ENCODE data around the gene BHLHE41. TPM values are rescaled to one million over a fixed set of nuclear protein-coding genes. Genes with fewer than 3 reads are reported as not detected.

BHLHE41 gene
- total and polyA plus RNA-seq, 4 donors: 0.17 to 0.29 (median 0.23) TPM; not detected in 1

GRCh38 chr12:26135010-26135420, 10.2 kb upstream of the BHLHE41 start:
- 69% methylated on average over 5 of the region's 5 CpGs for WGBS
- TF ChIP-seq SP1 (IDR thresholded peaks at IDR 0.05) (peak; percentile 16), REST (IDR thresholded peaks at IDR 0.05) (no peak), NR2F2 (IDR thresholded peaks at IDR 0.05) (no peak)
- no peak overlapping the region for H3K4me3 ChIP-seq (ENCODE audit: low read depth in 1 of 3, low read length in 3 of 3)
- no peaks in the 10 kb centered on the region for H3K4me1 ChIP-seq (ENCODE audit: control insufficient read depth in 4 of 4, insufficient read depth in 4 of 4, low read length in 3 of 4)
- H3K9ac ChIP-seq (ENCODE audit: low read depth in 1 of 2, low read length in 2 of 2): no peak overlapping the region
- no peaks in the 10 kb centered on the region for H3K9me3 ChIP-seq (ENCODE audit: control insufficient read depth in 4 of 4, low read length in 3 of 4)
- H3K36me3 ChIP-seq (ENCODE audit: control insufficient read depth in 4 of 4, insufficient read depth in 3 of 4, low read depth in 1 of 4, low read length in 3 of 4): no peaks in the 10 kb centered on the region
- no peak overlapping the region for H3K27ac ChIP-seq (ENCODE audit: low read depth in 1 of 2, low read length in 2 of 2)
- no peak for DNase-seq (ENCODE audit: low spot score)
- no peaks in the 10 kb centered on the region for H3K27me3 ChIP-seq (ENCODE audit: control insufficient read depth in 4 of 4, insufficient read depth in 4 of 4, low read length in 3 of 4)

GRCh38 chr12:26134540-26134939, 9.7 kb upstream of the BHLHE41 start:
- Histone ChIP-seq H3K9ac (ENCODE audit: low read depth in 1 of 2, low read length in 2 of 2) (no peak overlapping the region), H3K36me3 (ENCODE audit: control insufficient read depth in 4 of 4, insufficient read depth in 3 of 4, low read depth in 1 of 4, low read length in 3 of 4) (no peaks in the 10 kb centered on the region), H3K27me3 (ENCODE audit: control insufficient read depth in 4 of 4, insufficient read depth in 4 of 4, low read length in 3 of 4) (no peaks in the 10 kb centered on the region), H3K9me3 (ENCODE audit: control insufficient read depth in 4 of 4, low read length in 3 of 4) (no peaks in the 10 kb centered on the region), H3K4me3 (ENCODE audit: low read depth in 1 of 3, low read length in 3 of 3) (no peak overlapping the region), H3K27ac (ENCODE audit: low read depth in 1 of 2, low read length in 2 of 2) (no peak overlapping the region), H3K4me1 (ENCODE audit: control insufficient read depth in 4 of 4, insufficient read depth in 4 of 4, low read length in 3 of 4) (no peaks in the 10 kb centered on the region)
- TF ChIP-seq FOXA1 (IDR thresholded peaks at IDR 0.05) (no peak), REST (IDR thresholded peaks at IDR 0.05) (no peak), HNF4A (conservative IDR thresholded peaks at IDR 0.05) (no peak), MAX (IDR thresholded peaks at IDR 0.05) (no peak), FOXA2 (IDR thresholded peaks at IDR 0.05) (no peak), JUND (IDR thresholded peaks at IDR 0.05) (no peak), ATF3 (IDR thresholded peaks at IDR 0.05) (no peak), GABPA (IDR thresholded peaks at IDR 0.05 in 1 of 2, conservative IDR thresholded peaks at IDR 0.05 in 1 of 2) (no peak), CTCF (IDR thresholded peaks at IDR 0.05; ENCODE audit: low read depth, low read length, missing input control) (no peak), YY1 (IDR thresholded peaks at IDR 0.05) (no peak), NR2F2 (IDR thresholded peaks at IDR 0.05) (no peak), RAD21 (IDR thresholded peaks at IDR 0.05) (no peak), HNF4G (IDR thresholded peaks at IDR 0.05) (no peak), TAF1 (conservative IDR thresholded peaks at IDR 0.05) (no peak), SP1 (IDR thresholded peaks at IDR 0.05) (no peak), ZBTB33 (IDR thresholded peaks at IDR 0.05) (no peak)
- DNase-seq (ENCODE audit: low spot score): no peak

Data from liver (tissue), 9 donors.